PC-3 (cell line): ENCODE results near the gene TEX11.

Experiments
- CTCF ChIP-seq: fragments of 300-600 bp; sonication (generic); conservative IDR thresholded peaks from 2 replicates; pipeline ENCODE4 v1.5.1; 2017; ENCODE audit warnings: antibody characterized with exemption, low read depth, mild to moderate bottlenecking, low read length
- EZH2 ChIP-seq: fragments of 300-600 bp; sonication (generic); IDR thresholded peaks from one replicate; pipeline ENCODE4 v1.6.1; 2017; ENCODE audit warnings: antibody characterized with exemption, mild to moderate bottlenecking, low read length; ENCODE audit not compliant: unreplicated experiment
- EZH2phosphoT487 ChIP-seq: fragments of 300-600 bp; sonication (generic); IDR thresholded peaks from 2 replicates; pipeline ENCODE4 v1.6.1; 2018; ENCODE audit warnings: mild to moderate bottlenecking, antibody characterized with exemption, low read length, borderline replicate concordance

GRCh38 chrX:70694339-70695122 lies 214.0 kb downstream of the TEX11 start:
- no peak for TF ChIP-seq CTCF
- TF ChIP-seq EZH2 = no peak
- TF ChIP-seq EZH2phosphoT487 = no peak
